Left lobe of liver (tissue), 2 donors: ENCODE data around the gene SARNP. TPM values are rescaled to one million over a fixed set of nuclear protein-coding genes. Genes with fewer than 3 reads are reported as not detected.
"Not testable (repeated sequence)": the region's sequence is repeated elsewhere in the genome, so short reads cannot be mapped to it uniquely, and the experiment has no call there.

Experiments
- ATAC-seq: fragments of 200-7000 bp; cut with Tn5 transposase; one replicate; pipeline ENCODE4 v1.9.1; 2020; ENCODE audit warnings: mild to moderate bottlenecking, moderate library complexity
- DNase-seq: peaks from one replicate; pipeline ENCODE4 v3.0.0-alpha.2; 2020; ENCODE audit warnings: low spot score
- total RNA-seq: library from RNA; stranded (reverse); gene quantifications from one replicate; pipeline ENCODE4 v1.2.1, GENCODE V29; 2021
- donor health status: DM: no; HTN: no; CAD: no; lungs with moderate emphysema.
- donor health status: DM: no; HTN: yes; CAD: no.

SARNP gene
- total RNA-seq, 1 donor from 2014 or later, result 11.9 TPM

DNA sequence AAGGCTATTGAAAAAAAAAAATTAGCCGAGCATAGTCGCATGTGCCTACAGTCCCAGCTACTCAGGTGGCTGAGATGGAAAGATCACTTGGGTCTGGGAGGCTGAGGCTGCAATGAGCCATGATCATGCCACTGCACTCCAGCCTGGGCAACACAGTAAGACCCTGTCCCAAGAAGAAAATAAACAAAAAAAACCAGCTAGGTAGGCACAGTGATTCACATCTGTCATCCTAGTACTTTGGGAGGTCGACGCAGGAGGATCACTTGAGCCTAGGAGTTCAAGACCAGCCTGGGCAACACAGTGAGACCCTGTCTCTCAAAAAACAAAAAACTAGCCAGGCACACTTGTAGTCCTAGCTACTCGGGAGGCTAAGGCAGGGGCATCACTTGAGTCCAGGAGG, 8.2 kb downstream of the SARNP start:
- DNase-seq, result no peak
- ATAC-seq, result no peak

- no peak for DNase-seq
- no peak for ATAC-seq
These were observed 10.5 kb downstream of the SARNP start for GRCh38 chr12:55806982-55807381.

DNA sequence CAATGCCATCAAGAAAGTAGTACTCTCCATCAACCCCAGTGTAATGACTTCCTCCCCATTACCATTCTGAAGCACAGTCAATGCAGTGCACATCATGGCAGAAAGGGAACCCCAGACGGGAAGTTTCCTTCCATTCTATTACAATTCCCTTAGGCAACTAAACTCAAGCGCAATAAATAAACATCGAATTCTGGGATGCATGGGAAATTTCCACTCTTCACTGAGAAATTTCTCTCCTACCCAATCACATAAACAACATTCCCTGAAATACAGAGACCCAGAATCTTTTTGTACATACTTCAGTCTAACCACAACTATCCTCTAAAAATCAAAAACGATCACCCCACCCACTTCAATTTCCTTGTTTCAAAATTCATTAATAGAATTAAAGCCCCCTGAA, 20.0 kb downstream of the SARNP start:
- ATAC-seq, result no peak
- no peak for DNase-seq

DNA sequence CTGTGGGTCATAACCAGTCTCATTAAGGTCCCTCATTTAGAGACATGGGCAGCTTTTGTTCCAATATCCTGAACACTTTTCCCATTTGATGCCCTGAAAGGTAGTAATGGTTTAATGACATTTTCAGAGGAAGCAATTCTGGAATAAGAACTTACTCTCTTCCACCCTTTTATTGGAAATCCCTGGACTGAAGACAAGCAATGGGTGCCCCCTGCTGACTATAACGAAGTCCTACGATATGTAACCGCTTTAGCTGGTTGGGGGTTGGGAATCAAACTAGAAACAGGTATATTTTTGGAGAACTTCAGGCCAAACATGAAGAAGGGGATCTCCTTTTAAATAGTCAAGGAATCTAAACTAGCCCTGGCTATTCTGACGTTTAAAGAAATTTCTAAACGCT, 20.5 kb downstream of the SARNP start:
- DNase-seq (no peak), ATAC-seq (peak; percentile 73)

- ATAC-seq (no peak), DNase-seq (no peak)
These were observed 21.6 kb downstream of the SARNP start for GRCh38 chr12:55795950-55796349.

DNA sequence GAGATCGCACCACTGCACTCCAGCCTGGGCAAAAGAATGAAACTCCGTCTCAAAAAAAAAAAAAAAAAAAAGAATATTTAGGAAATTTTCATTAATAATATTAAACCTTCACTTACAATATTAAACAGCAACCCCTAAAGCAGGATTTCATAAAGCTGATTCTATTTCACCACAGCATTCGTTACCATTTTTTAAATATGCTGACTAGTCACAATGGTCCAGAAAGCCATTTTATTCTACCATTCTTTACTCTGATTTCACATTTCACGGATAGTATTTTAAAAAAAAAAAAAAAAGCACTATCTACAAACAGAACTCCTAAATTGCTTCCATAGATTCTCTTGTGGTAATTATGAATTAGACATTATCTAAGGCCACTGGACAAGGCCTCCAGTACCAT, 27.6 kb downstream of the SARNP start:
- DNase-seq, result no peak
- no peak for ATAC-seq

- DNase-seq (no peak), ATAC-seq (no peak)
These were observed 28.4 kb downstream of the SARNP start for GRCh38 chr12:55789171-55789570.

- DNase-seq (no peak), ATAC-seq (no peak)
These were observed 29.0 kb downstream of the SARNP start for GRCh38 chr12:55788546-55788945.

GRCh38 chr12:55780685-55781084, 36.8 kb downstream of the SARNP start:
- no peak for DNase-seq
- no peak for ATAC-seq

DNA sequence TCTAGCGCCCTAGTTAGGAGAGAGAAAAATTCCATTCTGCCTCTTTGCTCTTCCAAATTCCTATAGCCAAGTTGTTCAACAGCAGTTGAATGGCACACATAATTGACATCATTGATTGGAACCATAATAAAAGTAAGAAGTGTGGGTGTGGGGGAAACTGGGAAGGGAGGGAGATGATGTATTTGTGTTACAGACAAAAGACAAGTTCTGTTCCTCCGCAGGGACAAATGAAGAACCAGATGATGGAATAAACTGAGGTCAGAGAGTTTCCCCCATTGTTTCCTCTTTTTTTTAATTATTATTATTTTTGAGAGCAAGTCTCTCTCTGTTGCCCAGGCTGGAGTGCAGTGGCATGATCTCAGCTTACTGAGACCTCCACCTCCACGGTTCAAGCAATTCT, 39.7 kb downstream of the SARNP start:
- DNase-seq (no peak), ATAC-seq (no peak)

- ATAC-seq, result no peak
- DNase-seq, result no peak
These were observed 45.8 kb downstream of the SARNP start for GRCh38 chr12:55771736-55772135.

DNA sequence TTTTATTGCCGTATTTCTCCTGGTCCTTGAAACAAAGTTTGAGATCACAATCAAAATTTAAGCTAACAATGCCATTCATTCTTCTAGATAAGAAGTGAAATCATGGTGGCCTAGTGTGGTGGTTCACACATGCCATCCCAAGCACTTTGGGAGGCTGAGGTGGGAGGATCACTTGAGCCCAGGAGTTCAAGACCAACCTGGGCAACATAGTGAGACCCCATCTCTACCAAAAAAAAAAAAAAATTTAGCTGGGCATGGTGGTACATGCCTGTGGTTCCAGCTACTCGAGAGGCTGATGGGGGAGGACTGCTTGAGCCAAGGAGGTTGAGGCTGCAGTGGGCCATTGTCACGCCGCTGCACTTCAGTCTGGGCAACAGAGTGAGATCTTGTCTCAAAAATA, 50.4 kb downstream of the SARNP start:
- DNase-seq, result no peak
- no peak for ATAC-seq

- DNase-seq (no peak), ATAC-seq (no peak)
These were observed 51.7 kb downstream of the SARNP start for GRCh38 chr12:55765736-55766290.

DNA sequence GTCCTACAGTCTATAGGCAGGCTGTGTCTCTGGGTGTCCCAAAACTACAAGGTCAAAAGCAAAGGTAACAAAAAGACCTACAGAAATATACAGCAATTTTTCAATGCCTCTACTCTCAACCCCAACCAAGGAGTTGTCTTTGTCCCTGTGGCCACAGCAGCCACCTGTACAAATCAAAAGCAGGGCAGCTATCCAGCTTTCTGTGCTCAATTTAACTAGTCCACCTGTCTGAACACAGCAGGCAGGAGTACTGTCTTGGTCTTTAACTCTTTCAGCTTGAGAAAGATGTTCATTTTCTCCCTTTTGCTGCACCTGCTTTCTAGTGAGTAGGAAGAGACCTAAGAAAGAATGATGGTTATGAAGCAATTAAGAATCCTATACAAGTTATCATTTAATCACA, 54.9 kb downstream of the SARNP start:
- DNase-seq (no peak), ATAC-seq (no peak)

- ATAC-seq (no peak), DNase-seq (no peak)
These were observed 56.9 kb downstream of the SARNP start for GRCh38 chr12:55760663-55761062.

GRCh38 chr12:55758575-55758974, 58.9 kb downstream of the SARNP start:
- DNase-seq, ATAC-seq: not testable (repeated sequence)

DNA sequence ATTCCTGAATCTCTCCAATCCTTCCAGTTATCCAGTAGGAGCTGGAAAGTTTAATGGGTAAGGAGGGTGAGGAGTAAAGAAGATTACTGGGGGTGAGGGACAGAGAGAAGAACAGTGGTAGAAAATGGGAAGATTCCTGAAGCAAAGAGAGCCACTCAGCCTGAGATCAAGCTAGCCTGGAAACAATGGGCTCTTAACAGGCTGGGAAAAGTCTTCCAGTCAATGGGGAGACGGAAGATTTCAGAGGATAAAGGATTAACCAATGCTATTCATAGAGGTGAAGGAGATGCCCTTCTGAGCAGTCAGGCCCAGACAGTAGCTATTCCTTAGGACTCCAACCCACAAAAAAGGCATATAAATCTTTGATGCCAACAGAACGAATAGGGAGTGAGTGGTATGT, 59.8 kb downstream of the SARNP start:
- ATAC-seq (no peak), DNase-seq (no peak)

DNA sequence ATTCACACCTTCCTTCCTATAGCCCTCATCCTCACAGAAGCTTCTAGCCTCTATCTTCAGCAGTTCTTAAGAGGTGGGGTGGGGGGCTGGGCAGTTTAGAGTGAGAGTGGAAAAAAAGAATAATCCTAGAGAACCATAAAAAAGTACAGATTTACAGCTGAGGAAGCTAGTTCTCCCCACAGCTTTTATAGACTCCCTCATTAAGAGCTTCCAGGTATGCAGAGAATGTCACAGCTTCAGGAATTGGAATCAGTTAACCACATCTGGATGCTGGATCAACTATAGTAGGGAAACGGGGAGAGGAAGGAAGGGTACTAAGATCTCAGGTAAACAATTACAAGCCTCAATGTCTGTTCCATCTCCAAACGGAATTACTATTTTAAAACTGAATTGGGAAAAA, 62.3 kb downstream of the SARNP start:
- ATAC-seq, result no peak
- DNase-seq, result no peak

DNA sequence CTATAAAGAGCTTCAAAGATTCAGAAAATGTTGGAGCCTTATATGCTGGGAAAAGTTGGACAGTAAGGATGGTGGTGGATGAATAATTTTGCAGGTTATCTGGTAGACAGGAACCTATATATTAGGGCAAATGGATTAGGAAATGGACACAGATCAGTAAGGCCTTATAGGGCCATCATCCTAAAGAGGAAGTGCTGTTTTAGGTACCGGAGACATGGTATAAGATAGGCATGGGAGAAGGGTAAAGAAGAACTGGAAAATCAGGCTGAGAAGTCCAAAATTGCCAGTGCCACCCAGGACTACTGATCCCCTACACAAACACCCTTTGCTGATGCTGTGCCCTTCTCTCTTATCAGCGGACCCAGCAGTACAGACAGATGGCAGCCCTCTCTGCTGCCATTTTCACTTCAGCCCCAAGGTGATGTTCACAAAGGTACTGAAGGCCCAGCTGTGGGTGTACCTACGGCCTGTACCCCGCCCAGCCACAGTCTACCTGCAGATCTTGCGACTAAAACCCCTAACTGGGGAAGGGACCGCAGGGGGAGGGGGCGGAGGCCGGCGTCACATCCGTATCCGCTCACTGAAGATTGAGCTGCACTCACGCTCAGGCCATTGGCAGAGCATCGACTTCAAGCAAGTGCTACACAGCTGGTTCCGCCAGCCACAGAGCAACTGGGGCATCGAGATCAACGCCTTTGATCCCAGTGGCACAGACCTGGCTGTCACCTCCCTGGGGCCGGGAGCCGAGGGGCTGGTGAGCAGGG, 69.1 kb downstream of the SARNP start:
- ATAC-seq, result no peak
- DNase-seq, result no peak

DNA sequence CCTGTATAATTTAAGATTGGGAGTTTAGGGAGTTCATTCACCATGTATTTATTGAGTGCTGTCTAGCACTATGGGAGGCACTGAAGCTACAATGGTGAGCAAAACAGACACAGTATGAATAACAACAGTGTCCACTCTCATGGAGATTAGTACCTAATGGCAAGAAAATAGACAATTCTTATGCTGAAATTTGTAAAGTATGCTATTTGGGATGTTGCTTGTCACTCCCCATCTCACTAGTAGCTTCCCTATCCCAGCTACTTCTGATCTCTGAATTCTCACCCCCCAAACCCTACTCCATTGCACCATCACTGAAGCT, 70.7 kb downstream of the SARNP start:
- ATAC-seq (no peak), DNase-seq (no peak)

- DNase-seq (no peak), ATAC-seq (no peak)
These were observed 71.2 kb downstream of the SARNP start for GRCh38 chr12:55746174-55746912.

DNA sequence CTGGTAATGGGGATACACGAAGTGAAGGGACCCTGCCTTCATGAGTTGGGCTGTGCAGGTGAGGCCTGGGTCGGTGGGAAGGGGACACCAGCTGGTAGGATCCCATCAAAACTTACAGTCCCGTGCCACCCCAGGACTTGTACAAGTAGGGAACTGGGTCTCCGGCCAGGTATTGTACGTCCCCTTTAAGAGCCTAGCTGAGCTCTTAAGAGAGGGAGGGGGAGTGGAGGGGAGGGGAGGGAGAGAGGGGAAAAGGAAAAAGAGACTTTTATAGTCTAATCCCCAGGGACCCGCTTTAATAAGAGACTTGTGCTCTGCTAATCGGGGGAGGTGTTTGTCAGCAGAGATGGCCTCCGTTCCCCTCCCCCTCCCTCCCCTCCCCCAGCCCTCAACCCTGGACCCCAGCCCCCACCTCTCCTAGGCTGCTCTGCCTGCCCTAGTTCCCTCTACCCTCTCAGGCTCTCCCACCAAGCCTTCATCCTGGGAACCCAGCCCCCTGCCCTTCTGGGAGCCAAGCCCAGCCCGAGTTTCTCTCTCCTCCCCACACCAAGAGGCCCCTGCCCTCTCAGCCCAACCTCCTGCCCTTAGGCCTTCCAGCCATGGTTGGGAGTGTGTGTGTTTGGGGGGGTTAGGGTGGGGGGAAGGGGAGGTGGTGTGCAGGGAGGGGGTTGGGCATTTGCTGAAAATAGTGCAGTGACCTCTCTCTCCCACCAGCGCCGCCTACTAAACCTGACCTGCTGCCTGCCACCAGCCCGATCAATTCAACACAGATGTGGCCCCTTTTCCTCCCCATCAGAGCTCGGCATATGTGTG, 72.0 kb downstream of the SARNP start:
- peak; percentile 37 for DNase-seq
- ATAC-seq, result no peak
